Activated naive CD8-positive, alpha-beta T cell treated with anti-CD3 and anti-CD28 coated beads, Interleukin-2, amount 50 U/mL, for 16 hours (primary cell): ENCODE data around the gene SLN.
A peak's percentile ranks its signal among the peaks of the same experiment; 100 is the strongest.

Experiments
- DNase-seq: peaks from one replicate; pipeline ENCODE4 v3.0.0-alpha.2; 2020; ENCODE audit warnings: low read depth, low spot score

The SLN gene

GRCh38 chr11:107719557-107720302, 7.9 kb upstream of the SLN start:
- no peak for DNase-seq

- DNase-seq: no peak
These were observed 7.2 kb upstream of the SLN start for GRCh38 chr11:107719073-107719472.

GRCh38 chr11:107716884-107717532, 5.2 kb upstream of the SLN start:
- DNase-seq: no peak

- no peak for DNase-seq
These were observed 1.2 kb upstream of the SLN start for GRCh38 chr11:107713009-107713408.

- no peak for DNase-seq
These were observed 1.6 kb downstream of the SLN start for GRCh38 chr11:107710301-107710700.

- no peak for DNase-seq
These were observed 3.1 kb downstream of the SLN start for GRCh38 chr11:107708792-107709191.

- no peak for DNase-seq
These were observed 4.0 kb downstream of the SLN start for GRCh38 chr11:107707807-107708206.

- DNase-seq: no peak
These were observed 4.6 kb downstream of the SLN start for GRCh38 chr11:107707215-107707671.

GRCh38 chr11:107706531-107706930, 5.3 kb downstream of the SLN start:
- no peak for DNase-seq

- DNase-seq: no peak
These were observed 6.8 kb downstream of the SLN start for GRCh38 chr11:107705027-107705426.

- DNase-seq: no peak
These were observed 7.4 kb downstream of the SLN start for GRCh38 chr11:107704451-107704850.

- no peak for DNase-seq
These were observed 9.1 kb downstream of the SLN start for GRCh38 chr11:107702723-107703122.

- no peak for DNase-seq
These were observed 9.7 kb downstream of the SLN start for GRCh38 chr11:107702109-107702660.

GRCh38 chr11:107699371-107700285, 12.2 kb downstream of the SLN start:
- DNase-seq: no peak

- DNase-seq: no peak
These were observed 14.6 kb downstream of the SLN start for GRCh38 chr11:107697291-107697690.

- DNase-seq: no peak
These were observed 15.7 kb downstream of the SLN start for GRCh38 chr11:107696140-107696539.

- no peak for DNase-seq
These were observed 16.4 kb downstream of the SLN start for GRCh38 chr11:107695446-107695845.

- DNase-seq: no peak
These were observed 20.7 kb downstream of the SLN start for GRCh38 chr11:107691000-107691750.

- peak; percentile 16 for DNase-seq
These were observed 22.3 kb downstream of the SLN start for GRCh38 chr11:107689317-107690202.

GRCh38 chr11:107688322-107688918, 23.4 kb downstream of the SLN start:
- DNase-seq: no peak
